Lung microvascular endothelial cell (primary cell): ENCODE measurements around the gene GPSM1. TPM values are rescaled to one million over a fixed set of nuclear protein-coding genes. Genes with fewer than 3 reads are reported as not detected.
A peak's percentile ranks its signal among the peaks of the same experiment; 100 is the strongest.

ENCODE experiments used
- DNase-seq, 2 donors: peaks; one replicate each; pipeline versions ENCODE4 v3.0.0 to v3.0.0-alpha.2; 2010; ENCODE audit warnings: low read depth in 2 of 2
- total RNA-seq: library from RNA; depleted of rRNA; stranded (reverse); fragments of >200 nt; gene quantifications from 2 replicates; pipeline ENCODE4 v1.2.1, GENCODE V29; 2014

The GPSM1 gene
- total RNA-seq, 1 donor from 2014 or later, result 30.2 TPM

DNA sequence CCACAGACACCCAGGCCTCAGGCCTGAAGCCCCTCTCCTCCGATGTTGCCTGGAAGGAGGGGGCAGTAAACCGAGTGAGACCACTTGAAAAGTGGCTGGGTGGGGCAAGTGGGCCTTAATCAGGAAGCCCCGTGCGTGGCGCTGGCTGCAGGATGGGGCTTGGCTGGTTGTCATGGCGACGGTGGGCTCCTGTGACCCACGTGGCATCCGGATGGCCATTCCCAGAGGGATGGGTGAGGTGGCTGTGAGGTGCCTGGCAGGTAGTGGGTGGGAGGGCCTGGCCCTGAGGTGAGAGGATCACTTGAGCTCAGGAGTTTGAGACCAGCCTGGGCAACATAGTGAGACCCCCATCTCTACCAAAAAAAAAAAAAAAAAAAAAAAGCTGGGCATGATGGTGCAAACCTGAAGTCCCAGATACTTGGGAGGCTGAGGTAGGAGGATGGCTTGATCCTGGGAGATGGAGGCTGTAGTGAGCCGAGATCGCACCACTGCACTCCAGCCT, 5.2 kb downstream of the GPSM1 start:
- no peak for DNase-seq

GRCh38 chr9:136333045-136333444, 5.7 kb downstream of the GPSM1 start:
- DNase-seq, result no peak

- no peak for DNase-seq
Measured at GRCh38 chr9:136333486-136333885, 6.1 kb downstream of the GPSM1 start.

GRCh38 chr9:136334541-136334940, 7.2 kb downstream of the GPSM1 start:
- DNase-seq, result no peak

DNA sequence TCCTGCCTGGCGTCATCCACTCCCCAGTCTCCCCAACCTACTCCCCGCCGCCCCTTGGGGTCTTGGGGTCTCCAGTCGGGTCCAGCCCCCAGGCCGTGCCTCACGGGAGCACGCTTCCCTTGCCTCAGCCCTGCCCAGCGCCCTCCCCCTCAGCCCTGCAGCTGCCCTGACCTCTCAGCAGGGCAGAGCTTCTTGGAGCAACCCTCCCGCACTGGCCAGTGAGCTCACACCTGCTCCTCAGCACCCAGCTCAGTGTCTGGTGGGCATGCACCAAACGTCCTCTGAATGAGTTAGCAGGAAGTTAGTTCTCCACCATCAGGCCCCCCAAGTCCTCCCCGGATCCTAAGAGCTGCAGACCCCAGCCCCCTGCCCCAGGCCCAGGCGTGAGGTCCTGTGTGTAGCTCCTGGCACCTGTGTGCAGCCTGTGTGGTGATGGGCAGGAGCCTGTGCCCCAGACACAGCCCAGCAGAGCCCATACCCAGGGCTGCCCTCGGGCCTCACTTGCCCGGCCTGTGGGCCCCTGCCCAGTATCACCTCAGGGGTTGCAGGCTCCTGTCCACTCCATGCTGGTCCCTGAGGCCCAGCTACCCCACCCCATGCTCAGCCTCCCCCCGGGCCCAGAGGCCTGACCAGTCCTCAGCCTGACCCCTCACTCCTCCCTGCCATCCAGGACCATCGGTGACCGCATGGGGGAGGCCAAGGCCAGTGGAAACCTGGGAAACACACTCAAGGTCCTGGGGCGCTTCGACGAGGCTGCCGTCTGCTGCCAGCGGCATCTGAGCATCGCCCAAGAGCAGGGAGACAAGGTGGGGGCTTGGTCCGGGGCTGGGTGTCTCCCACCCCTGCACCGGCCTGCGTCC, 8.2 kb downstream of the GPSM1 start:
- DNase-seq, result no peak

GRCh38 chr9:136336156-136336870, 9.0 kb downstream of the GPSM1 start:
- DNase-seq, result no peak

GRCh38 chr9:136336881-136337280, 9.5 kb downstream of the GPSM1 start:
- DNase-seq, result no peak

GRCh38 chr9:136337416-136338395, 10.4 kb downstream of the GPSM1 start:
- DNase-seq, result no peak

GRCh38 chr9:136338511-136338910, 11.2 kb downstream of the GPSM1 start:
- DNase-seq, result no peak

DNA sequence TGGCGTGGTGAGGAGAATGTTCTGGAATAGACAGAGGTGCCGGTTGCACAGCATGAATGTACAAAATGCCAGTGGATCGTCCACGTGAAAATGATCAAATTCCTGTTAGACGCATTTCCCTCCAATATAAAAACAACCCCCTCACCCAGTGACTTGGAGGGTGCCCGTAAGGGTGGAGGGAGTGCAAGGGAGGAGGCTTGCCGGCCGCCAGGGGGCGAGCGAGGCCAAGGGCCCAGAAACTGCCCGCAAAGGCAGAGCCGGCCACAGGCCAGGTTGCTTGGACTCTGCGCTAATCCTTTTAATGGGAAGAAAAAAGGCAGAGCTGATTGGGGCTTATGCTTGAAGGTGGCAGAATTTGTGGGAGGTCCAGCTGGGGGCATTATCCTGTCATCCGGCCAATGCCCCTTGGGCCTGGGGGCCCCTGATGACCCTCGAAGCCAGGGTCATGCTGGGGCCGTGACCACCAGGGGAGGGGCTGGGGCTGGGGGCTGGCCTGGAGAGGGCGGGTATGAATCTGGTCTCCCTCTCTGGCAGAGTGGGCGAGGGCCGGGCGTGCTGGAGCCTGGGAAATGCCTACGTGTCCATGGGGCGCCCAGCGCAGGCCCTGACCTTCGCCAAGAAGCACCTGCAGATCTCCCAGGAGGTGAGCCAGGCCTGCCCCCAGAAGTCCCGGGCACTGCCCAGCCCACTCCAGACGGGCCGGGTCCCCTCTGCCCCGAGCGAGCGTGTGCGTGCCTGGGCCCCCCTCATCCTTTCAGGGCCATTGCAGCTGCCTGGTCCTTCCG, 12.0 kb downstream of the GPSM1 start:
- DNase-seq, result peak; percentile 71 to 77

GRCh38 chr9:136339958-136340310, 12.6 kb downstream of the GPSM1 start:
- DNase-seq, result no peak

DNA sequence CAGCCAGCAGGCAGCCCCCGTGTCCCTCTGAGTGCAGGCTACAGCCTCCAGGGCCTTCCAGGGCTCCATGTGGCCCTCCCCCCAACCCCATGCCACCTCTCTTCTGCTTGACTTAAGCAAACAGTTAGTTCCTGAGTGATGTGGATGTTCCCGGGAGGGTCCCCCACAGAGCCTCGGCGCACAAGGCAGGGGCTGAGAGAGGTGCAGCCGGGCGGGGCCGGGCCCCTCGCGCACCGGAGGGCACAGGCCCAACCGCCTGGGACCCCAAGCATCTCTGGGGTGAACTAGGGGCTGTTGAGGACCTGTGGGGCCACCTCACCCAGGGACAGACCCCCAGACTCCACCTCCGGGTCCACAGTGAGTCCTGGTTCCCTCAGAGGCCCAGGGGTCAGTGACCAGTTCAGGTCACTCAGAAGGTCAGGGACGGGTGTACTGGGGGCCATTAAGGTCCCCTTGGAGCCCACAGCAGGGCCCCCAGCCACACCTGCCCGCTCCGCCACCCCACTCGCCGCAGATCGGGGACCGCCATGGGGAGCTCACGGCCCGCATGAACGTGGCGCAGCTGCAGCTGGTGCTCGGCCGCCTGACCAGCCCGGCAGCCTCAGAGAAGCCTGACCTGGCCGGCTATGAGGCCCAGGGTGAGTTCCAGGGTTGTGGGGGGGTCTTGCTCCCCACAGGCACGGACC, 13.2 kb downstream of the GPSM1 start:
- no peak for DNase-seq

- DNase-seq, result no peak
Measured at GRCh38 chr9:136341042-136341655, 13.8 kb downstream of the GPSM1 start.

DNA sequence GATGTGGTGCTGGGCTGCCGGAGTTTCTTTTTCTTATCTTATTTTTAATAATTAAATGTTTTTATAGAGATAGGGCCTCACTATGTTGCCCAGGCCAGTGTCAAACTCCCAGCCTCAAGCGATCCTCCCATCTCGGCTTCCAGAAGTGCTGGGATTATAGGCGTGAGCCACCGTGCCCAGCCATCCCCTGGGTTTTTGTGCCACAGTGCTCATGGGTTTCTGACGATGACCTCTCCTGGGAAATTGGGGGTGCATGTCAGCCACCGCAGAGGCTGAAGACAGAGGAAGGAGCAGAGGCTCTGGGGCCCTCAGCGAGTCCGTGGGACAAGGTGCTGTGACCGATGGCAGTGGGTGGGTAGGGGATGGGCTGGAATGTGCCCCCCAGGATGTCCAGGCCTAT, 14.4 kb downstream of the GPSM1 start:
- no peak for DNase-seq

DNA sequence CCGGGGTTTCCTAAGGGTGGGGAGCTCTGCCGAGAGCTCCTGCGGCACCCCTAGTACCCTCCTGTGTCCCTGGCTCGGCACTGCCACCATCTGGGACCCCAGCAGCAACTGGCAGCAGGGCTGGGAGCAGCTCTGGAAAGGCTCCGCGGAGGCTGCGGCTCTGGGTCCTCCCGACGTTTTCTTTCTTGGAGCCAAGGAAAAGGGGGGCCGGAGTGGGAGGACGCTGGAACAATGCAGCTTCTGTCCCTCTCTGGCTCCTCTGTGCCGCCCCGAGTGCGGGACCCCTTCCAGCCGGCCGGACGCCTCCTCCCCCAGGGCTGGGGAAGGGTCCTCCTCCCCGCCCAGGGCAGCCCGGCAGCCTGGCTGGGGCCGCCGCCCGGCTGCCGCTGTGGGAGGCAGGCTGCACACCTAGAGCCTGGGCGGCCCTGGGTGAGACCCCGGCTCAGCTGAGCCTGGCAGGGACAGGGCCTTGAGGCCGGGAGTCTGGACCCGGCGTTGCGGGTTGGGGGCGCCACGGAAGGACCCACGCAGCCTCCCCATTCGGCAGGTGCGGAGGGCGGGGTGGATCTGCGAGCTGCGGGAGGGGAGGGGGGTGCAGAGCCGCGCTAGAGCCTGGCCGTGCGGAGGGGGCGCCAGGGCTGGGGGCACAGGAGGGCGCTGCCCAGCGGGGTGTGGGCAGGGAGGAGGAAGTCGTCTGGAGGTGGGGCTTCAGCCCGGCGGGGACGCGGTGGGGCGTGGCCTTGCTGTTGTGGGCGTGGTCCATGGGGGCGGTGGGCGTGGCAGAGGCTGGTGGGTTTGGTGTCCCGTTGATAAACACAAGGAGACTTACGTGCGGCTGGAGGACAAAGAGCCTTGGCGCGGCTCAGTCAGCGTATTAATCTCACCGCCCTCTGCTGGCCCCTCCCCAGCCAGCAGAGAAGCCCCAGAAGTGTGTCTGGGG, 15.1 kb downstream of the GPSM1 start:
- peak; percentile 77 to 81 for DNase-seq

DNA sequence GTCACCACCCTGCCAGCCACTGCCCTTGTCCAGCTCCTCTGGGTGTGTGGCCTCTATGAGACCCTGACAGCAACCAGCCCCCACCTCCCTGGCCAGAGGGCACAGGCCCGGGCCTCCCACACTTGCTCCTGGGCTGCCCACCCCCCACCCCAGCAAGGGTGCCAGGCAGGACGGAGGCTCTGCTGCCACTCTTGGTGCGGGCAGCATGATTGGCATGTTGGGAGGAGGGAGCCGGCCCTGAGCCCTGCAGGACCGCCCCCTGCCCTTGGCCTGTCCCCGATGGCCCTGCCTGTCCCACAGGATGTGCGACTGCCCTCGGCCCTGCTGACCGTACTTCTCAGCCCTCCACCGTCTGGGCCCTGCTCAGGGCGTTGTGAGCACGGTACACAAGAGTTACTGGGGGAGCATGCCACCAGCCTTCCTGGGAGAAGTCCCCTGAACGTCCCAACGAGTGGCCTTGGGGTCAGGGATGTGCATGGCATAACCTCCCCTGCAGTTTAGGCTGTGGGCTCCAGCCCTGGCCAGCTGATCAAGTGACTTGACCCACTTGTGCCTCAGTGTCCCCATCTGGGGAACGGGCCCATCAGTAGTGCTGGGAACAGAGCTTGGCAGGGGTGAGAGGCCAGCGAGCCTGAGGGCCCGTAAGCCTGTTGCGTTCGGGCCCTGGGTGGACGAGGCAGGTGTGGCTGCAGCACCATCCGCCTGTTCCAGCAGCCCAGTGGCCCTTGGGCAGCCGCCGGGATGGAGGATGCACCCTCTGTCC, 16.0 kb downstream of the GPSM1 start:
- DNase-seq, result no peak

- no peak for DNase-seq
Measured at GRCh38 chr9:136343884-136344269, 16.5 kb downstream of the GPSM1 start.
